ENCODE measurements around the gene MAP3K1. TPM values are rescaled to one million over a fixed set of nuclear protein-coding genes. Genes with fewer than 3 reads are reported as not detected.

Gene MAP3K1
- total and polyA plus RNA-seq, 9 of the 15 experiments (the other 6 are each of a cell fraction or from before 2014, with no cell fraction given): 3.9 to 13.9 (median 7.5) TPM

- TF ChIP-seq SMAD1 (IDR thresholded peaks at IDR 0.05; ENCODE audit: low read depth, low read length, partially characterized antibody) (peak; percentile 83), PBX2 (CRISPR knock-in tag; IDR thresholded peaks at IDR 0.05; ENCODE audit: low read depth) (no peak), PBX2 (tag; conservative IDR thresholded peaks at IDR 0.05; ENCODE audit: low read depth) (no peak), CREB5 (CRISPR knock-in tag; IDR thresholded peaks at IDR 0.05) (no peak), FOS (IDR thresholded peaks at IDR 0.05; ENCODE audit: extremely low read depth, insufficient read length) (no peak), HNRNPK (IDR thresholded peaks at IDR 0.05; ENCODE audit: low read depth, low read length, poor library complexity, severe bottlenecking) (no peak), RBFOX2 (IDR thresholded peaks at IDR 0.05; ENCODE audit: low read depth, low read length) (peak; percentile 91), TCF7 (IDR thresholded peaks at IDR 0.05; ENCODE audit: borderline replicate concordance) (0 out of 2 replicates have a peak, but pooled peaks have one; percentile 6), TRIM24 (IDR thresholded peaks at IDR 0.05) (peak in 1 of 2 experiments; percentile 44; a peak in 1 of 4 replicates), COPS2 (conservative IDR thresholded peaks at IDR 0.05) (no peak), POLR2H (tag; IDR thresholded peaks at IDR 0.05; ENCODE audit: low read depth) (peak; percentile 96), CREB1 (IDR thresholded peaks at IDR 0.05) (no peak), CREB1 (CRISPR knock-in tag; IDR thresholded peaks at IDR 0.05) (peak; percentile 46; the same call in 1 of the 2 replicates), ZNF324 (CRISPR knock-in tag; IDR thresholded peaks at IDR 0.05) (no peak)
- TF ChIP-seq, protein P1, sequence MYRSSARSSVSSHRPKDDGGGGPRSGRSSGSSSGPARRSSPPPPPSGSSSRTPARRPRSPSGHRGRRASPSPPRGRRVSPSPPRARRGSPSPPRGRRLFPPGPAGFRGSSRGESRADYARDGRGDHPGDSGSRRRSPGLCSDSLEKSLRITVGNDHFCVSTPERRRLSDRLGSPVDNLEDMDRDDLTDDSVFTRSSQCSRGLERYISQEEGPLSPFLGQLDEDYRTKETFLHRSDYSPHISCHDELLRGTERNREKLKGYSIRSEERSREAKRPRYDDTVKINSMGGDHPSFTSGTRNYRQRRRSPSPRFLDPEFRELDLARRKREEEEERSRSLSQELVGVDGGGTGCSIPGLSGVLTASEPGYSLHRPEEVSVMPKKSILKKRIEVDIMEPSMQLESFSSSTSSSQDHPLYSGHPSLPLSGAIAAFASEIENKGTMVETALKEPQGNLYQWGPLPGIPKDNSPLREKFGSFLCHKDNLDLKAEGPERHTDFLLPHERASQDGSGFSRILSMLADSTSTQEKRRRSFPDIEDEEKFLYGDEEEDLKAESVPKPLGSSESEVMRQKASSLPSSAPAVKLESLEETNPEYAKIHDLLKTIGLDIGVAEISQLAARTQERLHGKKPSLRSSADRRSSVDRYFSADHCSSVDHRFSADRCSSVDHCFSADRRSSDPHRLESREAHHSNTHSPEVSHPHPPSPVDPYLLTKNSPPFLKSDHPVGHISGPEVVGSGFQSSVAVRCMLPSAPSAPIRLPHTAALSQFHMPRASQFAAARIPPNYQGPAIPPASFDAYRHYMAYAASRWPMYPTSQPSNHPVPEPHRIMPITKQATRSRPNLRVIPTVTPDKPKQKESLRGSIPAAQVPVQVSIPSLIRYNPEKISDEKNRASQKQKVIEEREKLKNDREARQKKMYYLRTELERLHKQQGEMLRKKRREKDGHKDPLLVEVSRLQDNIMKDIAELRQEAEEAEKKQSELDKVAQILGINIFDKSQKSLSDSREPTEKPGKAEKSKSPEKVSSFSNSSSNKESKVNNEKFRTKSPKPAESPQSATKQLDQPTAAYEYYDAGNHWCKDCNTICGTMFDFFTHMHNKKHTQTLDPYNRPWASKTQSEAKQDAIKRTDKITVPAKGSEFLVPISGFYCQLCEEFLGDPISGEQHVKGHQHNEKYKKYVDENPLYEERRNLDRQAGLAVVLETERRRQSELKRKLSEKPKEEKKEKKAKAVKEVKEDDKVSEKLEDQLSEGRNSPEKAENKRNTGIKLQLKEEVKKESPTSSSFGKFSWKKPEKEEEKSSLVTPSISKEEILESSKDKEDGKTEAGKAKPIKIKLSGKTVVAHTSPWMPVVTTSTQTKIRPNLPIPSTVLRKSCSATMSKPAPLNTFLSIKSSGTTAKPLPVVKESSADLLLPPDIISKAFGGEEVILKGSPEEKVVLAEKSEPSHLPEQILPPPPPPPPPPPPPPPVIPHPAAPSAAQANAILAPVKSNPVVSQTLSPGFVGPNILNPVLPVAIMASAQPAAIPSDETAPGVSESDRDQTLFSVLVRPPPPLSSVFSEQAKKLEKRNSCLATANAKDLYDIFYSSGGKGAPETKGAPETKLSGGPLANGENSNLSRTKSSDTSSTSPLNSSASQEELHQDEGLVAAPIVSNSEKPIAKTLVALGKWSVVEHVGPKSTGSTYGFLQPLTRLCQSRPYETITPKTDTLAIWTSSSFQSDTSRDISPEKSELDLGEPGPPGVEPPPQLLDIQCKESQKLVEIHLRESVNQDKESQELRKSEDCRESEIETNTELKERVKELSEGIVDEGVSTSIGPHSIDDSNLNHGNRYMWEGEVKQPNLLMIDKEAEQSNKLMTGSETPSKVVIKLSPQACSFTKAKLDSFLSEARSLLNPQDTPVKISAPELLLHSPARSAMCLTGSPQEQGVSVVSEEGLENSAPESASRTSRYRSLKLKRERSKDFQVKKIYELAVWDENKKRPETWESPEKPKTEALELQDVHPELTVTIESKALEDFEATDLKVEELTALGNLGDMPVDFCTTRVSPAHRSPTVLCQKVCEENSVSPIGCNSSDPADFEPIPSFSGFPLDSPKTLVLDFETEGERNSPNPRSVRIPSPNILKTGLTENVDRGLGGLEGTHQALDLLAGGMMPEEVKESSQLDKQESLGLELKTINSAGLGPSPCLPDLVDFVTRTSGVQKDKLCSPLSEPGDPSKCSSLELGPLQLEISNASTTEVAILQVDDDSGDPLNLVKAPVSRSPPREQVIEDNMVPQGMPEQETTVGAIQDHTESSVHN (IDR thresholded peaks at IDR 0.05; ENCODE audit: borderline replicate concordance in 1 of 2, low read depth in 1 of 2): no peak
Measured at GRCh38 chr5:56909294-56910209, 94.2 kb downstream of the MAP3K1 start, which contains the start of gene SETD9 (continued).
